Caco-2 (cell line): ENCODE measurements around the gene KRTAP19-6. TPM values are rescaled to one million over a fixed set of nuclear protein-coding genes. Genes with fewer than 3 reads are reported as not detected.

Source experiments
- Bru-seq: library from RNA; stranded (reverse); fragments of 400-500 nt; gene quantifications from one replicate; lab custom pipeline; 2021; lab: Mats Ljungman, UMichigan
- BruChase-seq, 2 experiments: library from RNA; stranded (reverse); fragments of 400-500 nt; gene quantifications; one replicate each; lab custom pipeline; 2021; lab: Mats Ljungman, UMichigan
- BruUV-seq: library from RNA; stranded (reverse); fragments of 400-500 nt; replicated peaks from 2 replicates; lab custom pipeline; 2021; lab: Mats Ljungman, UMichigan
- CTCF ChIA-PET: fragments of 300-600 bp; sonication (Branson Sonifier 250); formaldehyde crosslinking; loops from one replicate; lab custom pipeline; 2022; ENCODE audit warnings: antibody characterized with exemption; lab: Charles Lee
- POLR2A ChIA-PET: fragments of 300-600 bp; sonication (Branson Sonifier 250); formaldehyde crosslinking; loops from one replicate; lab custom pipeline; 2022; ENCODE audit warnings: antibody characterized with exemption; lab: Charles Lee
- DNase-seq, 2 experiments: peaks; one replicate each; pipeline versions ENCODE4 v3.0.0 to v3.0.0-alpha.2; 2020 to 2022
- H3K27me3 ChIP-seq: replicated peaks from 2 replicates; pipeline ENCODE4 v1.6.0; 2011; ENCODE audit warnings: low read length; ENCODE audit not compliant: control insufficient read depth, insufficient read depth
- H3K36me3 ChIP-seq: 2 replicates; pipeline ENCODE4 v1.5.1; 2011; ENCODE audit warnings: low read length; ENCODE audit not compliant: control insufficient read depth, insufficient read depth
- H3K4me1 ChIP-seq: fragments of 250-450 bp; sonication (Bioruptor Pico); 2 replicates; pipeline ENCODE4 v1.5.1; 2020; ENCODE audit warnings: mild to moderate bottlenecking
- H3K4me3 ChIP-seq: 2 replicates; pipeline ENCODE4 v1.5.1; 2011; ENCODE audit warnings: low read depth, mild to moderate bottlenecking, control low read depth, low read length
- H3K9me3 ChIP-seq: fragments of 250-450 bp; sonication (Bioruptor Pico); 2 replicates; pipeline ENCODE4 v1.5.1; 2020; ENCODE audit warnings: mild to moderate bottlenecking, moderate library complexity
- H3K27ac Mint-ChIP-seq: one replicate; pipeline ENCODE4 v1.8.0; 2022; ENCODE audit warnings: mixed read lengths; ENCODE audit not compliant: unreplicated experiment
- H3K27me3 Mint-ChIP-seq: one replicate; pipeline ENCODE4 v1.8.0; 2022; ENCODE audit warnings: mixed read lengths; ENCODE audit not compliant: insufficient read depth, unreplicated experiment
- H3K36me3 Mint-ChIP-seq: one replicate; pipeline ENCODE4 v1.8.0; 2022; ENCODE audit warnings: mild to moderate bottlenecking, mixed read lengths; ENCODE audit not compliant: insufficient read depth, unreplicated experiment
- H3K4me1 Mint-ChIP-seq: one replicate; pipeline ENCODE4 v1.8.0; 2022; ENCODE audit warnings: low read depth, mixed read lengths; ENCODE audit not compliant: unreplicated experiment
- H3K4me3 Mint-ChIP-seq: one replicate; pipeline ENCODE4 v1.8.0; 2022; ENCODE audit warnings: mild to moderate bottlenecking, moderate library complexity, mixed read lengths; ENCODE audit not compliant: unreplicated experiment
- H3K9me3 Mint-ChIP-seq: one replicate; pipeline ENCODE4 v1.8.0; 2022; ENCODE audit warnings: mixed read lengths; ENCODE audit not compliant: unreplicated experiment
- intact Hi-C: fragments of 100-400 bp; cut with micrococcal nuclease; formaldehyde crosslinking; loops from one replicate; pipeline ENCODE4 v1.10.0; 2022; ENCODE audit not compliant: unreplicated experiment
- long read RNA-seq: library from polyadenylated mRNA; stranded (forward); transcript quantifications from one replicate; pipeline ENCODE4 v2.0.0, GENCODE V29; 2022
- total RNA-seq: library from RNA; stranded (reverse); gene quantifications from 2 replicates; pipeline ENCODE4 v1.2.3, GENCODE V29; 2022
- TF ChIP-seq, protein P1 (sequence below), 2 experiments: fragments of 200-600 bp in 1 of 2; IDR thresholded peaks; 1 replicate in 1 of 2; 2 replicates in 1 of 2; pipeline versions ENCODE4 v1.5.1 to v1.8.0; 2011 to 2022; ENCODE audit warnings: antibody characterized with exemption in 1 of 2, control low read depth in 1 of 2, inconsistent platforms in 1 of 2, low read depth in 1 of 2, low read length in 1 of 2, mild to moderate bottlenecking in 1 of 2, moderate library complexity in 1 of 2; ENCODE audit not compliant: insufficient read depth in 1 of 2, severe bottlenecking in 1 of 2, unreplicated experiment in 1 of 2

The KRTAP19-6 gene, protein sequence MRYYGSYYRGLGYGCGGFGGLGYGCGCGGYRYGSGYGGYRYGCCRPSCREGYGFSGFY
- total RNA-seq: not detected in 2 replicates
- not detected for Bru-seq, nascent RNA
- not detected for BruChase-seq, experiment 1, labeled RNA remaining after a 2-hour chase
- not detected for BruChase-seq, experiment 2, labeled RNA remaining after a 6-hour chase
- long read RNA-seq: 0 reads

DNA sequence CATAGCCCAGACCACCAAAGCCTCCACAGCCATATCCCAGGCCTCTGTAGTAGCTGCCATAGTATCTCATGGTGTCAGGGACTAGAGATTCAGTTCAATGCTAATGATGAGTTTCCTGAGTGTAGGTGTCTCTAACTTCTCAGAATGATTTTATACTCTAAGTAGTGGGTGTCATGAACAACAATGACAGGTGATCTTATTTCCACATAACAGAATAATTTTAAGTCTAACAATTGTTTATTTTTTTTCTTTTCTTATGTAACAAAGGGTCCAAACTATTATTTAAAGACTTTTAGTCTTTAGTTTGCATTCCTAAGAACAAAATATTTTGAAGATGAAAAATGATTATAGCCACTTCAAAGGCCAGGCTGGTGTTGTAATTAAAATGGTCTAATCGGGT lies at the start of gene KRTAP19-6:
Gene KRTAP19-6, minus strand, starts transcription at position 101 of the 400 bp plus-strand sequence. Its CDS starts 31 bp downstream, at position 70.
- H3K27me3 Mint-ChIP-seq: peaks cover 7% of the 10 kb centered on the region
- TF ChIP-seq, protein P1, sequence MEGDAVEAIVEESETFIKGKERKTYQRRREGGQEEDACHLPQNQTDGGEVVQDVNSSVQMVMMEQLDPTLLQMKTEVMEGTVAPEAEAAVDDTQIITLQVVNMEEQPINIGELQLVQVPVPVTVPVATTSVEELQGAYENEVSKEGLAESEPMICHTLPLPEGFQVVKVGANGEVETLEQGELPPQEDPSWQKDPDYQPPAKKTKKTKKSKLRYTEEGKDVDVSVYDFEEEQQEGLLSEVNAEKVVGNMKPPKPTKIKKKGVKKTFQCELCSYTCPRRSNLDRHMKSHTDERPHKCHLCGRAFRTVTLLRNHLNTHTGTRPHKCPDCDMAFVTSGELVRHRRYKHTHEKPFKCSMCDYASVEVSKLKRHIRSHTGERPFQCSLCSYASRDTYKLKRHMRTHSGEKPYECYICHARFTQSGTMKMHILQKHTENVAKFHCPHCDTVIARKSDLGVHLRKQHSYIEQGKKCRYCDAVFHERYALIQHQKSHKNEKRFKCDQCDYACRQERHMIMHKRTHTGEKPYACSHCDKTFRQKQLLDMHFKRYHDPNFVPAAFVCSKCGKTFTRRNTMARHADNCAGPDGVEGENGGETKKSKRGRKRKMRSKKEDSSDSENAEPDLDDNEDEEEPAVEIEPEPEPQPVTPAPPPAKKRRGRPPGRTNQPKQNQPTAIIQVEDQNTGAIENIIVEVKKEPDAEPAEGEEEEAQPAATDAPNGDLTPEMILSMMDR (IDR thresholded peaks at IDR 0.05; ENCODE audit: insufficient read depth in 1 of 2, low read depth in 1 of 2, low read length in 1 of 2, severe bottlenecking in 1 of 2, unreplicated experiment in 1 of 2): no peak
- CTCF ChIA-PET: no interaction called here
- intact Hi-C loops: no loop called here
- H3K9me3 Mint-ChIP-seq: no peaks in the 10 kb centered on the region
- POLR2A ChIA-PET: no interaction called here
- Histone ChIP-seq H3K4me3 (no peak within 1 kb of the TSS), H3K9me3 (no peaks in the 10 kb centered on the region), H3K36me3 (no peaks in the 10 kb centered on the region), H3K4me1 (no peaks in the 10 kb centered on the region), H3K27me3 (no peaks in the 10 kb centered on the region)
- no TSS peak for BruUV-seq
- DNase-seq: no peak
- no peak within 1 kb of the TSS for H3K27ac Mint-ChIP-seq
- H3K4me3 Mint-ChIP-seq: no peak within 1 kb of the TSS
- H3K4me1 Mint-ChIP-seq: no peaks in the 10 kb centered on the region
- H3K36me3 Mint-ChIP-seq: no peaks in the 10 kb centered on the region

- no peak for DNase-seq
- Mint-ChIP-seq H3K27ac (no peak within 1 kb of the TSS), H3K36me3 (no peaks in the 10 kb centered on the region), H3K9me3 (no peaks in the 10 kb centered on the region), H3K4me3 (no peak within 1 kb of the TSS), H3K27me3 (peaks cover 4% of the 10 kb centered on the region), H3K4me1 (no peaks in the 10 kb centered on the region)
- intact Hi-C loops: no loop called here
- Histone ChIP-seq H3K4me1 (no peaks in the 10 kb centered on the region), H3K36me3 (no peaks in the 10 kb centered on the region), H3K27me3 (no peaks in the 10 kb centered on the region), H3K4me3 (no peak within 1 kb of the TSS), H3K9me3 (no peaks in the 10 kb centered on the region)
- TF ChIP-seq, protein P1 (IDR thresholded peaks at IDR 0.05; ENCODE audit: insufficient read depth in 1 of 2, low read depth in 1 of 2, low read length in 1 of 2, severe bottlenecking in 1 of 2, unreplicated experiment in 1 of 2): no peak
- POLR2A ChIA-PET: no interaction called here
- BruUV-seq: no TSS peak
- CTCF ChIA-PET: no interaction called here
Measured at GRCh38 chr21:30590297-30590696, 48.6 kb upstream of the KRTAP19-6 start, which contains the start of gene KRTAP22-2. Gene KRTAP22-2 (minus strand): TSS chr21:30590397.

- no peak overlapping the region for H3K4me3 ChIP-seq
- H3K4me3 Mint-ChIP-seq: no peak overlapping the region
- H3K27ac Mint-ChIP-seq: no peak overlapping the region
- TF ChIP-seq, protein P1 (IDR thresholded peaks at IDR 0.05; ENCODE audit: insufficient read depth in 1 of 2, low read depth in 1 of 2, low read length in 1 of 2, severe bottlenecking in 1 of 2, unreplicated experiment in 1 of 2): no peak
- no peaks in the 10 kb centered on the region for H3K36me3 ChIP-seq
- peaks cover 2% of the 10 kb centered on the region for H3K27me3 Mint-ChIP-seq
- H3K4me1 Mint-ChIP-seq: no peaks in the 10 kb centered on the region
- no peaks in the 10 kb centered on the region for H3K9me3 Mint-ChIP-seq
- no peaks in the 10 kb centered on the region for H3K27me3 ChIP-seq
- H3K36me3 Mint-ChIP-seq: no peaks in the 10 kb centered on the region
- ChIA-PET POLR2A (no interaction called here), CTCF (no interaction called here)
- no peak for DNase-seq
- intact Hi-C loops: no loop called here
- no peaks in the 10 kb centered on the region for H3K9me3 ChIP-seq
- BruUV-seq: no TSS peak
- no peaks in the 10 kb centered on the region for H3K4me1 ChIP-seq
Measured at GRCh38 chr21:30582870-30583269, 41.2 kb upstream of the KRTAP19-6 start.
